ENCODE results near the gene PGLYRP3. TPM values are rescaled to one million over a fixed set of nuclear protein-coding genes. Genes with fewer than 3 reads are reported as not detected.
"Not testable (repeated sequence)": the region's sequence is repeated elsewhere in the genome, so short reads cannot be mapped to it uniquely, and the experiment has no call there.

Gene PGLYRP3
- total RNA-seq, 1 donor from 2014 or later = not detected

- no peak for DNase-seq (ENCODE audit: low spot score)
Measured at GRCh38 chr1:153348511-153349362, 36.0 kb upstream of the PGLYRP3 start, which contains the start of gene PGLYRP4. PGLYRP4 (minus strand) TSS chr1:153348841; CDS start chr1:153347932, 909 bp downstream.

DNA sequence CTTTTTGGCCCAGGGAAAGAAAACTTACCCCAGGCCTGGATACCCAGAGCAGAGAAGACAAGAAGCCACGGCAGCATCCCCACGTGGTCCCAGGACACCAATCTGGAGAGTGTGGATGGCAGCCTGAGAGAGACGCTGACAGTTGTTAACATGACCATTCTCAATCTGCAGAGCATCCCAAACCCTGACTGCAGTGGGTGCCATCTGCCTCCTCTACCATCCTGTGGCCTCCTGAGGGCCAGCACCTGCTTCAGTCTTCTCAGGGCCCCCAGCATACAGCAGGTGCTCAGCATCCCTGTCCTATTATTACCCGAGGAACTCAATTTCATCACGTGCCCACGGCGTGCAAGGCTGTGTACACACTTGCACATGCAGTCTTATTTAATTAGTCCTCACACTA lies 35.1 kb upstream of the PGLYRP3 start:
- DNase-seq (ENCODE audit: low spot score) = no peak

DNA sequence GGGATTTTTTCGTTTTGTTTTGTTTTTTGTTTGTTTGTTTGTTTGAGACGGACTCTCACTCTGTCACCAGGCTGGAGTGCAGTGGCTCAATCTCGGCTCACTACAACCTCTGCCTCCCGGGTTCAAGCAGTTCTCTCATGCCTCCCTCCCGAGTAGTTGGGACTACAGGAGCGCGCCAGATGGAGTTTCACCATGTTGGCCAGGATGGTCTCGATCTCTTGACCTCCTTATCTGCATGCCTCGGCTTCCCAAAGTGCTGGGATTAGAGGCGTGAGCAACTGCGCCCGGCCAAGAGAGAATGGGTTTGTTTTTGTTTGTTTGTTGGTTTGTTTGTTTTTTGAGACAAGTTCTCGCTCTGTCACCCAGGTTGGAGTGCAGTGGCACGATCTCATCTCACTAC lies 34.3 kb upstream of the PGLYRP3 start:
- DNase-seq (ENCODE audit: low spot score) = not testable (repeated sequence)

GRCh38 chr1:153346077-153346723 lies 33.4 kb upstream of the PGLYRP3 start:
- DNase-seq (ENCODE audit: low spot score) = no peak

DNA sequence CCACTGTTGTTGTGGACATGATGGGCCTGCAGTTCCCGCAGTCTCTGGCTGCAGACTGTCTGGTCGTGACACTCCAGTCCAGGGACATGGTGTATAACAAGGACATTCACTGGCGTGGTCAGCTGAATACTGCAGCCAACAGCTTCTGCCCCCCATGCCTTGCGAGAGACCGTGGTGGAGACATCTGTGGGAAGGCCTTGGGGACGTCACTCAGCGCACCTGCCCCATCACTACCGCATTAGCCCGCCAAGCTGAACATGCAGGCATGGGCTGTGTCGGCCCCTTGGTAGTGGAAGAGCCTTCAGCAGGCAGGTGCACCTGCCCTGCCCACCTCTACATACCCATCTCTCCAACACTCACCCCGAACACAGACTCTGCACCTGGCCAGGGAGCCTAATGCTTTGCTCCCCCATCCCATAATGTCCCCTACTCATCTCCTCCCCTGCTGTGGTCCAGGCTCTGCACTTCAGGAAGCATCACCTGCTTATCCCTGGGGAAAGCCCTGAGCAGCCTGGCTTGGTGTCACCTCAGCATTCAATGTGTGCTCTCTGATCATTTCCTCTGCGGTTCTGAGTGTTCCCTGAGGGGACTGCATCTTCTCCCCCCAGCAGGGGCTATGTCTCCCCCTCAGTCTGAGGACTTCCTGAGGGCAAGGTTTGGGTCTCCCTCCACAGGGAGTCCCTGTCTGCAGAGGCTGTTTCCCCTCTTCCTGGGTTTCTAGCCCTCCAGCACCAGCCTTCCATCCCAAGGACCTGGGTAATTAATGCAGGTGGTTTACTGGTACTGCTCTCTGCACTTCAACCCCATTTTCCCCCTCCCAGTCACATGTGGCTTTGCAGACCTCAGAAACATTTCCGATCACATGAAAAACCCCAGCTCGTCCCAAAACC lies 32.7 kb upstream of the PGLYRP3 start:
- DNase-seq (ENCODE audit: low spot score) = no peak

DNA sequence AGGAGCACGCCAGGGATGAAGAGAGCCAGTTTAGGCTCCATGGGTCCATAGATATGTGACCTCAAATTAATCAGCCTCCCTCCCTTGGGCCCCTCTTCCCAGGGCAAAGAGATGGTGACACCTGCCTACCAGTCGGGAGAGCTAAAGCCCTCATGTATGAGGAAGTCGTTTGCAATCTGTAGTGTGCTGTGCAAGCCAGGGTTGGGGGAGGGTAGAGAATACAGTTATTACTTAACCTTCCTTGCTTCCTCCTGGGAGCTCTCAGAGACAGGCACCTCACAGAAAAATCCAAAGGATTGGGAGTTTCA lies 31.9 kb upstream of the PGLYRP3 start:
- no peak for DNase-seq (ENCODE audit: low spot score)

- peak; percentile 22 for DNase-seq (ENCODE audit: low spot score)
Measured at GRCh38 chr1:153343811-153344717, 31.3 kb upstream of the PGLYRP3 start.

DNA sequence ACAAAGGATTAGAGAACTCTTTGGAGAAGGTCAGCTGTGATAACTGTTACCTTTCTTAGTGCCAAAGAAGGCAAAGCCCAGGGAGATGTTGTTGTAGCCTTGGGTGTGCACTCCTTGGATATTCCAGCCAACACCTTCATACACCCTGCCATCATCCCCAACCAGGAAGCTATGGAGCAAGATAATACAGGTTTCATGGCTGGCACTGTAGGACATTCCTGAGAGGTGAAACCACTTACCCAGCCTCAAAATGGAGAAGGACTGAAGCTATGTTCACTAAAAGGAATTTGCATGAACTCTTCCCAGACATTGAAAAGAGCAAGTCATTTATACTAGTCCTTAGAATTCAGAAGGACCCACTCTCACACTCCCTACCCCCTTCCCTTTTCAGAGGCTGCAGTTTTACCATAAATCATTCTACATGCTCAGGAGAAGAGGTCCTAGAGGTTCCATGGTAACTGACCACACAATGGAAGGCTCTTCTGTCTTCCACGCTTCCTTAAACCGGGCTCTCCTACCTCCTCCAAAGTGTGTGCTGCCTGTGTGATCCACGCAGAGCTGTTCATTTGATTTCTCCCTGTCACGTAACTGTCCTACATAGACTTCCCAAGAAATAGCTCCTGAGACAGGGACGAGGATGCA lies 30.4 kb upstream of the PGLYRP3 start:
- no peak for DNase-seq (ENCODE audit: low spot score)

DNA sequence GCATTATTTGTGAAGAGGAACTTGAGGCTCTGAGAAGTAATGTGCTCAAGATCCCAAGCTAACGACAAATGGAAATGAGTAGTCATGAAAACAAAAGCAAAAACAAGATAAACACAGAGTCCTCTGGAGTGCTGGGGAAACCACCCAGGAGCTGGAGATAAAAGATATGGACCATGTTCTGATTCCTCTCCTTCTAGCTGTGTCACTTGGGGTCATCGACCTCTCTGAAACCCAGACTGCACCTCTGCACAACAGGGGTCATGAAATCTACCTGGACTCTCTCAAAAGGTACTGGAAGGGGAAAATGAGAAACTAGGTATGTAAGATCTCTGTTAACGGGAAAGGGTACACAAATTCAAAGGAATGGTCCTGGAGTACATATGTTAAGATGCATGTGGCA lies 29.4 kb upstream of the PGLYRP3 start:
- DNase-seq (ENCODE audit: low spot score) = no peak

DNA sequence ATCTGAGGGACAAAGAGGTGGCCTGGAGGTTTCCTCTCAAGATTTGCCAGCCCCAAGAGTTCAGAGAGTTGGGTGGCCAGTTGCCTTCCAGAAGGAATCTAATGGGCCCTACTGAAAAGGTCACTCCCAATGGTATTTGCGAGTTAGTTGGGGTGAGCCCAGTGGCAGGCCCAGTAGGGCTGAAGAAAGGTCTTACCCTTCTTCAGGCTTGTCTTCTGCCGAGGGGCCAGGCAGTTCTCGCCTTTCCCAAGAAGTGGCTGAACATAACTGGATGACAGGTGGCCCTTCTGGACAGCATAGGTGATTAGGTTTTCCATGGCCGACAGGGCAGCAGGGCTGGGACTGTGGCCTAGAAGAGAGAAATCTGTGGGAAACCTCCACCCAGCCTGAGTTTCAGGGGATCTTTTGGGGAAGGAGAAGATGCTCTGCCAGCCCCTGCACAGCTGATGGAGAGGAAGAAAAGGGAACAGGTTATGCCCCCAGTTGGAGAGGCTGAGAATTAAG lies 28.7 kb upstream of the PGLYRP3 start:
- no peak for DNase-seq (ENCODE audit: low spot score)

GRCh38 chr1:153340356-153340755 lies 27.6 kb upstream of the PGLYRP3 start:
- no peak for DNase-seq (ENCODE audit: low spot score)

DNA sequence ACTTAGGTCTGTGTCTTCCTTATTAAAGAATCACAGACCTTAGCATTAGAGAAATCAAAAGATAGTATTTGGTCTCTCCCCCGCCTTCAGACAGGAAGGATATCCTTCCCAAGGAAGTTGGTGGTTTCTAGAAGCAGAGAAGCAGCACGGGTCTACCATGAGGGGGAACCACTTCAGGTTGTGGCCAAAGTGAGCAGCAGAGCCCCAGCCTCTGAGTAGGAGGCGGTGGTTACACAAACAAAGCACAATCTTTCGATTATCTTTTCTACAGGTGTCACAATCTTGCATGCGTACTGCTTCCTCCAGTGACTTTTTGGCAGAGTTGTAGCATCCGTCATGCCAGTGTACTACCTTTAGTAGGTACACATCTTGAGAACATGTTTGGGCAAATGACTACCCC lies 27.1 kb upstream of the PGLYRP3 start:
- DNase-seq (ENCODE audit: low spot score) = no peak

DNA sequence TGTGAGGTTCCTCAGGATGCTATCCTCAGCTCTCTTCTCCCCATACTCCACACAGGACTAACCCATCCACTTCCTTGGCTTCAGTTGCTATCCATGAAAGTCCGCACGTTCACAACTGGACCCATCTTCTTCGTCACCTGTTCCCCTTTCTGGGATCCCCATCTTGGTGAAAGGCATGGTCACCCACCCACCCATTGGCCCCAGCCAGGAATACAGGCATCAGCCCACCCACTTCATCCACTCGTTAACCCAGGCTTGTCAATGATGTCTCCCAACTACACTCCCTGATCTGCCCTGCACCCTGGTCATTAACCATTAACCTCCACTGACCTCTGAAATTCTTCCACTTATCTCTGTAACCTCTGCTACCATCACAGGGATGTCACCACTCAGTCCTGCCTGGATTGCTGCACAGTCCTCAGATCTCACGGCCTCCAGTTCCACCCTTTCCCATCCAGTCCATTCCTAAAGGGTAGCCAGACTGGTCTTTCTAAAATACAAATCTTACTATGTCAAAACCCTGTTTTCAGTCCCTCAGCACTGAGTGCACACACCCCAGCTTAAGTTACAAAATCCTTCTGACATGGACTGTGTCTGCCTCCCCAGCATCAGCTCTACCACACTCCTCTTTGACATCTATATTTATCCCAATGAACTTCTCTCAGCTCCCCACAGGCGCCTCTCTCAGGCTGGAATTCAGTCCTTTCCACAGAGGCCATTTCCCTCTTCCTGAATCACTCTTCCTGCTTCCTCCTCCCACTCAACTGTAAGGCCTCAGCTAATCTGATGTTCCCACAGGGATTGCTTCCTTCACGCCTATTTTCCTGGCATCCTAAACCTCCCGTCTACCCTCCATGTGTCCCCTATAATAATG lies 25.5 kb upstream of the PGLYRP3 start:
- no peak for DNase-seq (ENCODE audit: low spot score)

- no peak for DNase-seq (ENCODE audit: low spot score)
Measured at GRCh38 chr1:153336650-153337049, 23.9 kb upstream of the PGLYRP3 start.

DNA sequence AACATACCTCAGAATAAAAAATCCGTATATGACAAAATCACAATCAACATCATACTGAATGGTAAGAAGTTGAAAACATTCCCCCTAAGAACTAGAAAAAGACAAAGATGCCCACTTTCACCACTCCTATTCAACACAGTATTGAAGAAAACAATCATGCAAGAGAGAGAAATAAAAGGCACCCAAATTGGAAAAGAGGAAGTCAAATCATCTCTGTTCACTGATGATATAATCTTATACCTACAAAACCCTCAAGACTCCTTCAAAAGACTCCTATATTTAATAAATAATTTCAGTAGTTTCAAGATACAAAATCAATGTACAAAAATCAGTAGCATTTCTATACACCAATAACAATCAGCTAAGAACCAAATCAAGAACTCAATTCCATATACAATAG lies 21.1 kb upstream of the PGLYRP3 start:
- DNase-seq (ENCODE audit: low spot score) = no peak

DNA sequence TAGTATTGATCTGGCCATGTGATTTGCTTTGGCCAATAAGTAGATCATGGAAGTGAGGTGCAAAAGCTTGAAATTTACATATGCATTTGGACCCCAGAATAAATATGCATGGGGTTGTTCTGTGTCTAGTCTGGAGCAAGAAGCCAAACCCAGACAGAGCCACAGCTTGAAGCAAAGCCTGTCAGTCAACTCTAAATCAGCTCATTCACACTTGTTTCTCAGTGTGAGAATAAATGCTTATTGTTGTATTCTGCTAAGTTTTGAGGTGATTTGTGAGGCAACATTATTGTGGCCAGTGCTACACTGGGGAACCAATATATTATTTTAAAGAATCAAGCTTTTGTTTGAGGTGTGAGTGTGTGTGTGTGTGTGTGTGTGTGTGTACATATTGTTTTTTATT lies 12.2 kb upstream of the PGLYRP3 start:
- no peak for DNase-seq (ENCODE audit: low spot score)

DNA sequence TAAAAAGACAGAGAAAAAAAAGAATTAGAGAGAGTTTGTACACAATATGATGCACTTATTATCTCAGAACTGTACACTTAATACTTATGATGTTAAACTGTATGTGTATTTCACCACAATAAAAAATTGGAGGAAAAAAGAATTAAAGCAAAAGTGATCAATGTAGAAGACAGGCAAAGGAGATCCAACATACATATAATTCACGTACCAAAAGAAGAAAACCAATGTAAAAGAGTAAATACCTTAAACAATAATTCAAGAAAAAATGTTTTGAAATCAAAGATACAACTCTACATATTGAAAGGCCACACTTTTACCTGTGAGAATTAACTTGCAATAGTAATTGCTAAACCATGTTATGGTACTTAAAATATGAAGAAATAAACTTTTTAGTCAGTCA lies 9.8 kb upstream of the PGLYRP3 start:
- no peak for DNase-seq (ENCODE audit: low spot score)

DNA sequence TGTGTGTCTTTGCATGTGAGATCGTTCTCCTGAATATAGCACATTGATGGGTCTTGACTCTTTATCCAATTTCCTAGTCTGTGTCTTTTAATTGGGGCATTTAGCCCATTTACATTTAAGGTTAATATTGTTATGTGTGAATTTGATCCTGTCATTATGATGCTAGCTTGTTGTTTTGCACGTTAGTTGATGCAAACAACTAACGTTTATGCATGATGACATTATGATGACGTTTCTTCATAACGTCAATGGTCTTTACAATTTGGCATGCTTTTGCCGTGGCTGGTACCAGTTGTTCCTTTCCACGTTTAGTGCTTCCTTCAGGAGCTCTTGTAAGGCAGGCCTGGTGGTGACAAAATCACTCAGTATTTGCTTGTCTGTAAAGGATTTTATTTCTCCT lies 5.4 kb upstream of the PGLYRP3 start:
- DNase-seq (ENCODE audit: low spot score) = not testable (repeated sequence)

DNA sequence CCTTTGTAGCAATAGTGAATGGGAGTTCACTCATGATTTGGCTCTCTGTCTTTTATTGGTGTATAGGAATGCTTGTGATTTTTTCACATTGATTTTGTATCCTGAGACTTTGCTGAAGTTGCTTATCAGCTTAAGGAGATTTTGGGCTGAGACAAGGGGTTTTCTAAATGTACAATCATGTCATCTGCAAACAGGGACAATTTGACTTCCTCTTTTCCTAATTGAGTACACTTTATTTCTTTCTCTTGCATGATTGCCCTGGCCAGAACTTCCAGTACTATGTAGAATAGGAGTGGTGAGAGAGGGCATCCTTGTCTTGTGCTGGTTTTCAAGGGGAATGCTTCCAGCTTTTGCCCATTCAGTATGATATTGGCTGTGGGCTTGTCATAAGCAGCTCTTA lies 3.3 kb upstream of the PGLYRP3 start:
- not testable (repeated sequence) for DNase-seq (ENCODE audit: low spot score)

All from umbilical cord (tissue), 2 donors.